ENCODE measurements around the gene HGS. TPM values are rescaled to one million over a fixed set of nuclear protein-coding genes. Genes with fewer than 3 reads are reported as not detected.

HGS gene
- total RNA-seq, 1 donor from 2014 or later: 46.2 TPM

DNA sequence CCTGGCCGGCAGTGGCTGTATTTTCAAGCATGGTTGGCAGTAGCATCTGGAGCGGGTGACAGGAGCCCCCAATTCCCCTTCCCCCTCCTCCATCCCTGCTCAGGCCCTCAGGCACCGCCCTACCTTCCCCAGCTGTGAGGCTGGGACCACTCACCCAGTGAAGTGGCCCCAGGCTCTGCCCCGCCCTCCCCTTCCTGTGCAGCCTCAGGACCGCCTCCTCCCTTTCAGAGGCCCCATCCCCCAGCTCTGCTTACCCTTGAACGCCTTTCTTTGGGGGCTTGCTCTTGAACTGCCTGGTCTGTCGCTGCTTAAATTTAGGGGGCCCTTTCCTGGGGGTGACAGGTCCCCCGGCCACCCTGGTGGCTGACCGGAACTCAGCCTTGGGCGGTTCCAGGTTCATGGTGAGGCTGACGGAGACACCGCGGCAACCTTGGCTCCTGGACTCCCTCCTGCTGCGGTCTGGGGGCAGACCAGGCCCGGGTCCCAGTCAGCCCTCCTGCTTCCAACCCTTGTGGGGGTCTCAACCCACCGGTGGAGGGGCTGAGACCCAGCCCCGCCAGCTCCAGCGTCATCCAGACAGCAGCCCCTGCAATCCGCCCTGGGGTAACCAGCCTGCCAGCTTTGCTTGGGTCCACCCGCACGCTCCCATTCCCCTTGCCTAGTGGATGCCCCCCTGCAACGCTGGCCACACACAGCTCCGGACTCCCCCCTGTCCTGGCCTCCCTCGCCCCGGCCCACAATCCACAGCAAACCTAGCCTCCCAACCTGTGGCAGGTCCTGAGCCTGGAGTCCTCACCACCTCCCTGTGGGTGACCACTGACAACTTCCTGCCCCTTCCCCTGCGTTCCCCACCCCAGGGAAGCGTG, 30.7 kb upstream of the HGS start:
- H3K4me1 Mint-ChIP-seq: peaks cover 15% of the 10 kb centered on the region
- H3K9me3 Mint-ChIP-seq: peaks cover 3% of the 10 kb centered on the region
- Histone ChIP-seq H2AFZ (replicated peaks) (no peak overlapping the region), H3K9me3 (ENCODE audit: low read depth) (no peaks in the 10 kb centered on the region), H3K4me2 (peak overlapping the region; percentile 31), H3F3A (ENCODE audit: low read depth) (no peaks in the 10 kb centered on the region), H3K9ac (no peak overlapping the region), H3K79me2 (ENCODE audit: low read depth) (no peaks in the 10 kb centered on the region), H3K27ac (no peak overlapping the region), H3K36me3 (no peaks in the 10 kb centered on the region), H3K4me1 (no peaks in the 10 kb centered on the region), H3K27me3 (peaks cover 11% of the 10 kb centered on the region), H4K20me1 (ENCODE audit: low read depth) (no peaks in the 10 kb centered on the region), H3K4me3 (no peak overlapping the region)
- H3K27me3 Mint-ChIP-seq (ENCODE audit: insufficient read depth, low read depth): peaks cover 16% of the 10 kb centered on the region
- peak overlapping the region; percentile 57 for H3K27ac Mint-ChIP-seq
- TF ChIP-seq EZH2phosphoT487 (IDR thresholded peaks at IDR 0.05) (no peak), EZH2 (IDR thresholded peaks at IDR 0.05) (no peak), CTCF (IDR thresholded peaks at IDR 0.05) (no peak)
- no peak for DNase-seq (ENCODE audit: low spot score)
- no peaks in the 10 kb centered on the region for H3K36me3 Mint-ChIP-seq
- no peak overlapping the region for H3K4me3 Mint-ChIP-seq

DNA sequence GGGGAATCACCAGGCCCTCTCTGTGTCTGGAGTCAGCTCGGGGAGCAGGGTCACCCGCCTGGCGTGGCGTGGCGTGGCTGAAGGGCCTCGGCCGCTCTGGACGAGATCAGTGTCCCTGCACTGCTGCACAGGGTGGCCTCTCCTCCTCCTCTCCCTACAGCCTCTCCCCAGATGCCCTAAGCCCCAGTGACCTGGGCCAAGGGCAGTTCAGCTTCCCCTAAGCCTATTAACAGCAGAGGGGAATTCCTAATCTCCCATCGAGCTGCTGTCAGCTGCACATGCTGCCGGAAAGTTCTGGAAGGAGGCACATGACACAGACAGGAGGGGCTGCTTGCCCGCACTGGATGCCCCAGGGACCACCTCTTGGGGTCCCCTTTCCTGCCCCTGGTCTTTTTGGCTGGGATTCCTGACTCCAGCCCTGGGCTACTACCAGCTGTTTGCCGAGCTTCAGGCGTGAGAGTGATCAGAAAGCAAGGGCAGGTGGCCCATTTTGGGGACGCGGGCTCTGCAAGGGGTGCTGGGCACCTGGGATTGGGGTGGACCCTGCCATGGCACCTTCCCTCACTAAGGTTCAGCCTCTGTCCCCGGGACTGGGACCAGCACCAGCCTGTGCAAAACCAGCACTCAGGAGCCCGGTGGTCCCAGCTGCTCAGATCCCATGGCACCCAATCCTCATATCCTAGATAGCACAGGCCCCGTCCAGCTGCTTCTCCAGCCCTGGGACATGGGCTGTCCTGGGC, 28.3 kb upstream of the HGS start:
- Histone ChIP-seq H3K27ac (no peak overlapping the region), H3K4me2 (no peak overlapping the region), H3K9me3 (ENCODE audit: low read depth) (no peaks in the 10 kb centered on the region), H3K4me3 (no peak overlapping the region), H4K20me1 (ENCODE audit: low read depth) (no peaks in the 10 kb centered on the region), H2AFZ (replicated peaks) (no peak overlapping the region), H3K27me3 (no peaks in the 10 kb centered on the region), H3K4me1 (no peaks in the 10 kb centered on the region), H3K9ac (no peak overlapping the region), H3K36me3 (no peaks in the 10 kb centered on the region), H3F3A (ENCODE audit: low read depth) (no peaks in the 10 kb centered on the region), H3K79me2 (ENCODE audit: low read depth) (no peaks in the 10 kb centered on the region)
- Mint-ChIP-seq H3K27me3 (ENCODE audit: insufficient read depth, low read depth) (peaks cover 4% of the 10 kb centered on the region), H3K9me3 (no peaks in the 10 kb centered on the region), H3K4me3 (peak overlapping the region; percentile 13), H3K27ac (peak overlapping the region; percentile 25), H3K4me1 (peaks cover 15% of the 10 kb centered on the region), H3K36me3 (no peaks in the 10 kb centered on the region)
- peak; percentile 34 for DNase-seq (ENCODE audit: low spot score)
- TF ChIP-seq EZH2 (IDR thresholded peaks at IDR 0.05) (no peak), CTCF (IDR thresholded peaks at IDR 0.05) (no peak), EZH2phosphoT487 (IDR thresholded peaks at IDR 0.05) (no peak)

DNA sequence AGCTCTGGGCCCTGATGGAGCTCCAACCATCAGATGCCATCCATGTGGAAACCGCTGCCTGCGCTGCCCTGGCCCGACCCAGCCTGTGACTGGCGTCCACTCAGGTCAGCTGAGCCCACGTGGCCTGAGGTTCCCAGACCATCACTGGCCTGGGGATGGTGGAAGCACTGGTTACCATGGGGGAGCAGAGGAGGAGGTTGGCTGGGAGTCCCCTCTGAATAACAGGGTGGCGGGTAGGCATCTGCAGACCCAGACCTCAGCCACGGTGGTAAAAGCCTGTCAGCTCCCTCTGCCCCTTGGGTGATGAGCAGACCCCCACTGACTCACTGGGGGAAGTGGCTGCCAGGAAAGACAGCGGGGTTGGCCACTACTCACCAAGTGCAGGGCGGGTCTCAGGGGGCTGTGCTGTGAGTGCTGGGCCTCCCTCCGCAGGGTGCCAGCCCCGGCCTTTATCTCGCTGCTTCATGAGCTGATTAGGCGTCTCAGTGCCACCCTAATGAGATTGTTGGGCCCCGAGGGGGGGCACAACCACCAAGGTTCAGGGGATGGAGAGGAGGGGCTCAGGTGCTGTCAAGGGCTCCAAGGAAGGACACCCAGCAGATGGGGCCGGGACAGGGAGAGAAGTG, 27.6 kb upstream of the HGS start, which contains the start of gene PDE6G:
PDE6G (minus strand) TSS at position 425 of the 626 bp plus-strand sequence. CDS start 3,237 bp downstream, outside the sequence.
- no peak for DNase-seq (ENCODE audit: low spot score)
- no peak for TF ChIP-seq EZH2phosphoT487 (IDR thresholded peaks at IDR 0.05)
- Histone ChIP-seq H3K27ac (no peak within 1 kb of the TSS), H3K9ac (no peak within 1 kb of the TSS), H3K4me2 (no peak within 1 kb of the TSS), H3K9me3 (ENCODE audit: low read depth) (no peaks in the 10 kb centered on the region), H3K4me3 (no peak within 1 kb of the TSS), H3F3A (ENCODE audit: low read depth) (no peaks in the 10 kb centered on the region), H3K27me3 (no peaks in the 10 kb centered on the region), H2AFZ (replicated peaks) (no peak within 1 kb of the TSS), H3K4me1 (no peaks in the 10 kb centered on the region), H3K36me3 (no peaks in the 10 kb centered on the region), H4K20me1 (ENCODE audit: low read depth) (no peaks in the 10 kb centered on the region), H3K79me2 (ENCODE audit: low read depth) (no peaks in the 10 kb centered on the region)
- H3K27me3 Mint-ChIP-seq (ENCODE audit: insufficient read depth, low read depth): peaks cover 4% of the 10 kb centered on the region
- H3K36me3 Mint-ChIP-seq: no peaks in the 10 kb centered on the region
- H3K4me1 Mint-ChIP-seq: peaks cover 15% of the 10 kb centered on the region
- peak within 1 kb of the TSS; percentile 13 for H3K4me3 Mint-ChIP-seq
- H3K9me3 Mint-ChIP-seq: no peaks in the 10 kb centered on the region
- peak within 1 kb of the TSS; percentile 25 for H3K27ac Mint-ChIP-seq

Measured in neural progenitor cell (in vitro differentiated cells).